ENCODE results near the gene HBE1. TPM values are rescaled to one million over a fixed set of nuclear protein-coding genes. Genes with fewer than 3 reads are reported as not detected.

Gene HBE1
- polyA plus RNA-seq, 3 donors, result not detected

- H3K79me2 ChIP-seq (ENCODE audit: insufficient read depth, low read length), result no peaks in the 10 kb centered on the region
- no peak for TF ChIP-seq CTCF (IDR thresholded peaks at IDR 0.05)
- intact Hi-C loops (cut with micrococcal nuclease), result no loop called here
- Mint-ChIP-seq H3K27ac (no peak overlapping the region), H3K4me3 (no peak overlapping the region), H3K27me3 (ENCODE audit: low read depth in 3 of 3) (peaks cover 0 to 3% (median 1%) of the 10 kb centered on the region in 3 donors), H3K9me3 (peaks cover 0 to 3% (median 0%) of the 10 kb centered on the region in 7 donors), H3K4me1 (peaks cover 4% of the 10 kb centered on the region), H3K36me3 (no peaks in the 10 kb centered on the region)
- H3K9me3 ChIP-seq (replicated peaks in 1 of 2; ENCODE audit: control insufficient read depth in 1 of 2, insufficient read depth in 1 of 2, low read length in 2 of 2), result no peaks in the 10 kb centered on the region
- H3K27ac ChIP-seq (ENCODE audit: low read depth in 1 of 2, low read length in 2 of 2), result no peak overlapping the region
- H3K4me3 ChIP-seq (replicated peaks in 1 of 3; ENCODE audit: low read depth in 2 of 3, low read length in 3 of 3), result no peak overlapping the region
- WGBS (ENCODE audit: insufficient coverage), result 80% methylated on average over 1 of the region's 1 CpG
- H3K4me1 ChIP-seq (ENCODE audit: control insufficient read depth in 1 of 2, insufficient read depth in 2 of 2, low read length in 2 of 2), result peaks cover 0 to 4% of the 10 kb centered on the region in 2 donors
- no peak overlapping the region for H3K4me2 ChIP-seq (replicated peaks; ENCODE audit: extremely low read depth, low read length, poor library complexity, severe bottlenecking)
- no peaks in the 10 kb centered on the region for H3K27me3 ChIP-seq (ENCODE audit: control insufficient read depth in 2 of 2, insufficient read depth in 2 of 2, low read length in 2 of 2)
- no peak for DNase-seq
- H4K20me1 ChIP-seq (ENCODE audit: insufficient read depth, low read length), result no peaks in the 10 kb centered on the region
- H3K36me3 ChIP-seq (replicated peaks in 1 of 2; ENCODE audit: control insufficient read depth in 1 of 2, insufficient read depth in 2 of 2, low read length in 2 of 2), result no peaks in the 10 kb centered on the region
- no peak overlapping the region for H3K9ac ChIP-seq (ENCODE audit: insufficient read depth, low read length, poor library complexity, severe bottlenecking)
- no peak overlapping the region for H2AFZ ChIP-seq (ENCODE audit: insufficient read depth, low read depth, low read length, poor library complexity, severe bottlenecking)
Observed at GRCh38 chr11:5283882-5284281, 14.1 kb upstream of the HBE1 start.

- no peaks in the 10 kb centered on the region for H3K36me3 ChIP-seq (replicated peaks in 1 of 2; ENCODE audit: control insufficient read depth in 1 of 2, insufficient read depth in 2 of 2, low read length in 2 of 2)
- peaks cover 4% of the 10 kb centered on the region for H3K4me1 Mint-ChIP-seq
- no peak overlapping the region for H3K27ac Mint-ChIP-seq
- DNase-seq, result no peak
- H3K4me1 ChIP-seq (ENCODE audit: control insufficient read depth in 1 of 2, insufficient read depth in 2 of 2, low read length in 2 of 2), result peaks cover 0 to 4% of the 10 kb centered on the region in 2 donors
- intact Hi-C loops (cut with micrococcal nuclease), result no loop called here
- no peaks in the 10 kb centered on the region for H4K20me1 ChIP-seq (ENCODE audit: insufficient read depth, low read length)
- H3K27ac ChIP-seq (ENCODE audit: low read depth in 1 of 2, low read length in 2 of 2), result no peak overlapping the region
- no peak overlapping the region for H3K4me2 ChIP-seq (replicated peaks; ENCODE audit: extremely low read depth, low read length, poor library complexity, severe bottlenecking)
- H3K79me2 ChIP-seq (ENCODE audit: insufficient read depth, low read length), result no peaks in the 10 kb centered on the region
- peaks cover 0 to 3% (median 0%) of the 10 kb centered on the region in 7 donors for H3K9me3 Mint-ChIP-seq
- H3K27me3 ChIP-seq (ENCODE audit: control insufficient read depth in 2 of 2, insufficient read depth in 2 of 2, low read length in 2 of 2), result no peaks in the 10 kb centered on the region
- H3K27me3 Mint-ChIP-seq (ENCODE audit: low read depth in 3 of 3), result peaks cover 0 to 3% (median 1%) of the 10 kb centered on the region in 3 donors
- no peak overlapping the region for H3K4me3 ChIP-seq (replicated peaks in 1 of 3; ENCODE audit: low read depth in 2 of 3, low read length in 3 of 3)
- H2AFZ ChIP-seq (ENCODE audit: insufficient read depth, low read depth, low read length, poor library complexity, severe bottlenecking), result no peak overlapping the region
- H3K9ac ChIP-seq (ENCODE audit: insufficient read depth, low read length, poor library complexity, severe bottlenecking), result no peak overlapping the region
- no CpG with 5 or more reads among the region's 3 CpGs for WGBS (ENCODE audit: insufficient coverage)
- TF ChIP-seq CTCF (IDR thresholded peaks at IDR 0.05), result no peak
- H3K9me3 ChIP-seq (replicated peaks in 1 of 2; ENCODE audit: control insufficient read depth in 1 of 2, insufficient read depth in 1 of 2, low read length in 2 of 2), result no peaks in the 10 kb centered on the region
- no peak overlapping the region for H3K4me3 Mint-ChIP-seq
- no peaks in the 10 kb centered on the region for H3K36me3 Mint-ChIP-seq
Observed at GRCh38 chr11:5283086-5283485, 13.3 kb upstream of the HBE1 start.
